ENCODE results near the gene TMED6.

DNA sequence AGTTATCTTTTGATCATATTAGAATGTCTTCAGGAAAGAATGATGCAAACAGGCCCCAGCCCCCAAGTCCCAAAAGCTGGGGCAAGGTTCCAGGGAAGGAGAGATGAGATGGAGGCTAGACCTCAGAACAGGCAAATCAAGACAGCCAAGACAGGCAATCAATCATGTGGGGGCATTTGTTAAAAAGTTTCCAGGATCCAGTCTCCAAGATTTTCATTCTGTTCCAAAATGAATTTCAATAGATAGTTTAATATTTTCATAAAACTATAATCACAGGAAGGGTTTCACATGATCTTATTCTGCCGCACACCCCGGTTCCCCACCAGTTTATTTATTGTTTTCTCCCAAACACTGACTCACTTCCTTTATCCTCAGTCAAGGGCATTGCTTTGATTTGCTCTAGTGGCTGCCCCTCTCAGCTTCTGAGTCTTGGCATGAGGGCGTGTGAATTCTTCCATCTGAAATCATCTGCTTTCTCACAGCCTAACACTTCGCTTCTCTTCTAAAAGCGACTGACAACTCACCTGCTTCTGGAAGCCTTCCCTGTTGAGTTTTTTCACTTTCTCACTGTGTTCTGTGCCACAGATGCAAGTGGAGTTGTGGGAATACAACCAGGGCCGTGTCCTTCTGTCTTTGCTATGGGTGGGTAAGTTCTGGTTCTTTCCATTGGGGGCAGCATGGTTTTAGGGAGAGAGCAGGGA lies 46.4 kb upstream of the TMED6 start:
- TF ChIP-seq, protein P1, sequence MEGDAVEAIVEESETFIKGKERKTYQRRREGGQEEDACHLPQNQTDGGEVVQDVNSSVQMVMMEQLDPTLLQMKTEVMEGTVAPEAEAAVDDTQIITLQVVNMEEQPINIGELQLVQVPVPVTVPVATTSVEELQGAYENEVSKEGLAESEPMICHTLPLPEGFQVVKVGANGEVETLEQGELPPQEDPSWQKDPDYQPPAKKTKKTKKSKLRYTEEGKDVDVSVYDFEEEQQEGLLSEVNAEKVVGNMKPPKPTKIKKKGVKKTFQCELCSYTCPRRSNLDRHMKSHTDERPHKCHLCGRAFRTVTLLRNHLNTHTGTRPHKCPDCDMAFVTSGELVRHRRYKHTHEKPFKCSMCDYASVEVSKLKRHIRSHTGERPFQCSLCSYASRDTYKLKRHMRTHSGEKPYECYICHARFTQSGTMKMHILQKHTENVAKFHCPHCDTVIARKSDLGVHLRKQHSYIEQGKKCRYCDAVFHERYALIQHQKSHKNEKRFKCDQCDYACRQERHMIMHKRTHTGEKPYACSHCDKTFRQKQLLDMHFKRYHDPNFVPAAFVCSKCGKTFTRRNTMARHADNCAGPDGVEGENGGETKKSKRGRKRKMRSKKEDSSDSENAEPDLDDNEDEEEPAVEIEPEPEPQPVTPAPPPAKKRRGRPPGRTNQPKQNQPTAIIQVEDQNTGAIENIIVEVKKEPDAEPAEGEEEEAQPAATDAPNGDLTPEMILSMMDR (IDR thresholded peaks at IDR 0.05), result peak; percentile 46 to 63 (median 60)
- TF ChIP-seq POLR2A (IDR thresholded peaks at IDR 0.05; ENCODE audit: low read depth) (no peak), POLR2AphosphoS5 (IDR thresholded peaks at IDR 0.05) (peak in 1 of 2 donors; percentile 22)
